GM12872 (cell line): ENCODE results near the gene C10orf62.

Experiments used
- TF ChIP-seq, protein P1 (sequence below): IDR thresholded peaks from 3 replicates; pipeline ENCODE4 v1.5.1; 2011; ENCODE audit warnings: low read depth, mild to moderate bottlenecking, low read length, moderate library complexity; ENCODE audit not compliant: insufficient read depth

Gene C10orf62

DNA sequence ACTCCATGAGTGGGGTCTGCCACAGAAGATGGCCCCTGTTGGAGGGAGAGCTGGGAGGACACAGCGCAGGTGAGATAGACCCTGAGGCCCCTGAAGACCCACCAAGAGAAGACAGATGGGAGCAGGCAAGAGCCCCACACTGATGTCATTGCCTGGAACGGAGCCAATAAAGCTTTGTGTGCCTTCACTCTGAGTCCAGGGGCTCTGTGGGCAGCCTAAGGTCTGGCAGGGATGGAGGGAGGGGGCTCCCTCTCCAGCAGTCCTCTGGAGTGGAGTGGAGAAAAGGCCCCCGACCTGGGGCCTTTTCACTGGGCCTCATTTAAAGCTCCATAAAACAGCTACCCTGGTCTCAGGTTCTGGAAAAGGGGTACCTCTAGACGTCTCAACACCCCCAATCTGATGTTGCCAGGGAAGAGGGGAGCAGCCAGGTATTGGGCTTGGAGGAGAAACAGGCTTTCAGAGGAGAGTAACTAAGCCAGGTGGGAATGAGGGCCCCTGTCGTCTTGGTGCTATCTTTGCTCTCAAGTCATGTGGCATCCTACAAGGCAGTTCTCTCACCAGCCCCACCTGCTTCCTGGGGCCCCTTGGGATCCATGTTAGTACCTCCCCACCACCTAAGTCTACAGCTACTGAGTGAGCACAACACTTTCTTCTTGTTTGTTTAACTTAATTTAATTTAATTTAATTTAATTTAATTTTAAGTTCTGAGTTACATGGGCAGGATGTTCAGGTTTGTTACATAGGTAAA is 1.4 kb downstream of the C10orf62 start:
- TF ChIP-seq, protein P1, sequence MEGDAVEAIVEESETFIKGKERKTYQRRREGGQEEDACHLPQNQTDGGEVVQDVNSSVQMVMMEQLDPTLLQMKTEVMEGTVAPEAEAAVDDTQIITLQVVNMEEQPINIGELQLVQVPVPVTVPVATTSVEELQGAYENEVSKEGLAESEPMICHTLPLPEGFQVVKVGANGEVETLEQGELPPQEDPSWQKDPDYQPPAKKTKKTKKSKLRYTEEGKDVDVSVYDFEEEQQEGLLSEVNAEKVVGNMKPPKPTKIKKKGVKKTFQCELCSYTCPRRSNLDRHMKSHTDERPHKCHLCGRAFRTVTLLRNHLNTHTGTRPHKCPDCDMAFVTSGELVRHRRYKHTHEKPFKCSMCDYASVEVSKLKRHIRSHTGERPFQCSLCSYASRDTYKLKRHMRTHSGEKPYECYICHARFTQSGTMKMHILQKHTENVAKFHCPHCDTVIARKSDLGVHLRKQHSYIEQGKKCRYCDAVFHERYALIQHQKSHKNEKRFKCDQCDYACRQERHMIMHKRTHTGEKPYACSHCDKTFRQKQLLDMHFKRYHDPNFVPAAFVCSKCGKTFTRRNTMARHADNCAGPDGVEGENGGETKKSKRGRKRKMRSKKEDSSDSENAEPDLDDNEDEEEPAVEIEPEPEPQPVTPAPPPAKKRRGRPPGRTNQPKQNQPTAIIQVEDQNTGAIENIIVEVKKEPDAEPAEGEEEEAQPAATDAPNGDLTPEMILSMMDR = no peak

DNA sequence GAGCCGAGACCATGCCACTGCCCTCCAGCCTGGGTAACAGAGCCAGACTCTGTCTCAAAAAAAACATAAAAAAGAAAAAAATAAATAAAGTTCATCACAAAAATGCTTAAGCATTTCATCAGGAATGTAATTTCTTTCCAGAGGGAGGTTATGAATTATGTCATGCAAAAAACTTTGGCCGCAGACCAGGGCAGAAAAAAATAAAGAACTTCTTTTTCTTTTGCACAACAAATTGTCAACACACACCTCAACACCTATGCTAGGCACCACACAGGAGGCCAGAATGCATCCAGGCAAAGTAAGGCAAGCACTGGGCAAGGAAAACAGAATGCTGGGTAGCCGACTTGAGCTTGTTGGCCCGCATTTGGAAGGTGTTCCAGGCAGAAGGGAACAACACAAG is 3.9 kb downstream of the C10orf62 start:
- TF ChIP-seq, protein P1 = no peak

DNA sequence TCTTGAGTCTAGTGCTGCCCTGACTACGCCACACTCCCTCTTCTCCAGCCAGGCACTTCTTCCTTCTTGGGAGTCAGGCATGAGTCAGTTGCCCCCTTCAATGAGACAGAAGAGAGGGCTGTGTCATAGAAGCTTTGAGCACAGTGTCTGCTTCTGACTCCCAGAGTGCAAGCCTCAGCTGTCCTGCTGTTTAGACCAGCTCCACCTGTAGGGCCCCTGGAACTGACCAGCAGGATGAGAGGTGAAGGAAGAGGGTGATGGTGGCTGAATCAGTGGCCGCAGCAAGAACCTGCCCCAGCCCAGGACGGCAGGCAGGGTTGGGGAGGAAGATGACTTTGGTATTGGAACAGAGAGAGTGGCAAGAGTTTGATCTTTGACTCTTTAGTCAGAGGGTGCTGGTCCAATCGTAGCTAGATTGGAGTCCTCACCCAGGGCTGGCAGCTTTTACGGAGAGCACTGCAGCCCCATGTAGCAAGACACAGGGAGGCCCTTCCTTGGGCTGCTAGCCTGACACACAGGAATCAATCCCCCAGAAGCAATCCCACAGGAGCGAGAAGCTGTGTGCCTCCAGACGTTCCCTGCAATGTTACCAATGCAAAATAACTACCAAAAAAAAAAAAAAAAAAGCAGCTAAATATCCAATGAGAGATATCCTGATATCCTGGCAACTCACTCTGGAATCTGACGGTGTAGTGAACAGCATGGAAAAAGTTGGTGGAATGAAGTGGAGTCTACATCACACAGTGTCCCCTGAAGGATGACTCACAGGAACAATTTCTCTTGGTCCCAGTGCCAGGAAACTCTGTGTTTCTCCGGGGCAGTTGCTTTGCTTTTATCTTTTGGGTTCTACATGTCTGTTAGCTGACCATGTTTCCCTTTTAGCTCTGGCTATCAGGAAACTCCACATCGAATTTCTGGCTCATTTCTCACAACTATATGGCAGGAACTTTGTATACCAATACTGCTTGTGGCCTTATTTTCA is 6.9 kb downstream of the C10orf62 start:
- TF ChIP-seq, protein P1 = no peak

DNA sequence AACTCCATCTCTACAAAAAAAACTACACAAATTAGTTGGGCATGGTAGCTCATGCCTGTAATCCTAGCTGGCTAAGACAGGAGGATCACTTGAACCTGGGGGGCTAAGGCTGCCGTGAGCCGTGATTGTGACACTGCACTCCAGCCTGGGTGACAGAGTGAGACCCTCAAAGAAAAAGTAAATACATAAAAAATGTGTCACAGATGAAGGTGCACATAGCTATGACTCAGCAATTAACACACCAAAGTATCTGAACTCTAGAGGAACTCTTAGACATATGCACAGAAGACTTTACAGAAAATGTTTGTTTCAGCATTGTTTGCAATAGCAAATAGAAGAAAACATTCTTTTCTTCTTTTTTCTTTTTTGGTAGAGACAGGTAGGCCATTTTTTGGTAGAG is 8.3 kb downstream of the C10orf62 start:
- TF ChIP-seq, protein P1 = no peak

DNA sequence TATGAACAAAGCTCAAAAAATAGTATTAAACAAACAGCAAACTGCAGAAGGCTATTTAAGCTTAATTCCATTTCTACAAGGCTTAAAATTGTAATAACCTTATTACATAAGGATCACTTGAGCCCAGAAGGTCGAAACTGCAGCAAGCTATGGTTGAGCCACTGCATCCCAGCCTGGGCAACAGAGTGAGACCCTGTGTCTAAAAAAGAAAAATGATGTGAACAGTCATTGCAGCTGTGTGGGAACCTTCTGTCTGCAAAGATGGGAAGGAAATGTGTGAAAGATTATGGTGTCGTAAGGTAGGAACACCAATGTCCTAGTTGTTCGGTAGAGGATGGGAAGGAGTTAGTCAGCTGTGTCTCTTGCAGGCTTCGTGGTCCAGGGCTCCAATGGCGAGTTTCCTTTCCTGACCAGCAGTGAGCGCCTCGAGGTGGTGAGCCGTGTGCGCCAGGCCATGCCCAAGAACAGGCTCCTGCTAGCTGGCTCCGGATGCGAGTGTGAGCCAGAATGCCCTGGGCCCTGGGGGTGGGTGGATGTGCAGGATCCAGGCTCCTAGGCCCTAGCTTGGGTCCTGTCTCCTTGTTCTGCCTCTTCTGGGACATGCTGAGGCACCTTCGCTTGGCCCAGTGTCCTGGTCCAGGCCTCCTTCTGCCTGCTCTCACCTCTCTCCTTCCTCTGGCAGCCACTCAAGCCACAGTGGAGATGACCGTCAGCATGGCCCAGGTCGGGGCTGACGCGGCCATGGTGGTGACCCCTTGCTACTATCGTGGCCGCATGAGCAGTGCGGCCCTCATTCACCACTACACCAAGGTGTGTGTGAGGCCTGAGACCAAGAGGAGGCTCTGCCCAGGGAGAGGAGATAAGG is 9.1 kb downstream of the C10orf62 start:
- TF ChIP-seq, protein P1 = no peak

DNA sequence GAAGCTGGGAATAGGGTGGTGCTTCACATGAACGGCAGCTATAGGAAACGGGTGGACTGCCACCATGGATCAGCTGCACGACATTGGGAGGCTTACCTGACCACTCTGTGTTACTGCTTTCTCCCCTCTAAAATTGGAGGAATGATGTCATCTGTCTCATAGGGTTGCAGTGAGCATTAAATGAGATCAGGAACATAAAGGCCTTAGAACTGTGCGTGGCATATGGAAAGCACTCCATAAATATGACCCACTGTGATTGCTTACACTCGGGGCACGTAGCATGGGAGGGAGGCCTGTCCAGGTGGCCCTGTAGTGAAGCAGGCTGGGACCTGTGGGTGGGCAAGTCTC is 9.7 kb downstream of the C10orf62 start:
- TF ChIP-seq, protein P1 = no peak
